ENCODE results near the gene CAMTA1.

The CAMTA1 gene

DNA sequence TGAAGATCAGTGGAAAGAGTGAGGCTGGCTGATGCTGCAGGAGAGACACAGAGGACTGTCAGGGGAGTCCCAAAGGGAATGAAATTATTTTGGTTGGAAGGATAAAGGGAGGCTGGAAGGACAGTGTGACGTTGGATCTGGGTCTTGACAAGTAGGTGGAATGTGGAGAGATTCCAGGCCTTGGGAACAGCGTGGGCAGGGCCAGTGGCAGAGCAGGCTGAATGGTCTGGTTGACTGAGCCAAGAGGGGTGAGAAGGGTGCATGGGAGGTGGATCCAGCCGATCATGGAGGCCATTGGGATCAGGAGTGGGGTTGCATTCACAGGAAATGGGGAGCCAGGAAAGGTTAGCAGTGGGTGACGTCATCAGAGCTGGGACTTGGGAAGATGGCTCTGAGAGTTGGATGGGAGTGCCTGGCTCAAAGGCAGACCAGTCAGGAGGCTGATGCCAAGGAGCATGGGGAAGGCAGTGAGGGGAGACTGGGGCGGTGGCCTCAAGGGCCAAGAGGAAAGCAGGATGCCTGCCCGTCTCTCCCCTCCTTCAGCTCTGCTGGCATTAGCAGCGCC lies 839.6 kb downstream of the CAMTA1 start:
- ATAC-seq (no peak), DNase-seq (ENCODE audit: low spot score in 2 of 2) (no peak)
- Mint-ChIP-seq H3K9me3 (no peaks in the 10 kb centered on the region), H3K4me3 (no peak overlapping the region), H3K27ac (no peak overlapping the region), H3K36me3 (no peaks in the 10 kb centered on the region), H3K4me1 (no peaks in the 10 kb centered on the region)

DNA sequence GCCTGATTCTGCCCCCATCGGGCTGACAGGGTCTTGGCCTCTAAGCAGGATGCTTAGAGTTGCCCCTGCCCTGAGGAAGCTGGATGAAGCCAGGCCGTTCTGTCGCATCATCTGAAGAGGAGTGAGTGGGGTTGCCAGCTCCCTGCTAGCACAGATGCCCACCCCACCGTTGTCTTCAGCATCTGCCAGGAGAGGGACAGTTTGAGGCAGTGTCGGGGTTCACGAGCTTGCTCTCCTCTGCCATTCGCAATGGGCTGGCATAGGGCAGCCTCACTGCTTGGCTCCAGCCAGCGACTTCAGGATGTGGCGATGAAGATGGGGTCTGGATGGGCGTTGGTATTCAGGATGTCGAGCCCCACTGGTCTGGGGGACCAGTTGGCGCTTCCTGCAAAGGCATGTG lies 840.1 kb downstream of the CAMTA1 start:
- H3K9me3 Mint-ChIP-seq: no peaks in the 10 kb centered on the region
- DNase-seq (ENCODE audit: low spot score in 2 of 2) (no peak), ATAC-seq (no peak)
- H3K4me1 Mint-ChIP-seq: no peaks in the 10 kb centered on the region
- H3K27ac Mint-ChIP-seq: no peak overlapping the region
- no peak overlapping the region for H3K4me3 Mint-ChIP-seq
- H3K36me3 Mint-ChIP-seq: no peaks in the 10 kb centered on the region

DNA sequence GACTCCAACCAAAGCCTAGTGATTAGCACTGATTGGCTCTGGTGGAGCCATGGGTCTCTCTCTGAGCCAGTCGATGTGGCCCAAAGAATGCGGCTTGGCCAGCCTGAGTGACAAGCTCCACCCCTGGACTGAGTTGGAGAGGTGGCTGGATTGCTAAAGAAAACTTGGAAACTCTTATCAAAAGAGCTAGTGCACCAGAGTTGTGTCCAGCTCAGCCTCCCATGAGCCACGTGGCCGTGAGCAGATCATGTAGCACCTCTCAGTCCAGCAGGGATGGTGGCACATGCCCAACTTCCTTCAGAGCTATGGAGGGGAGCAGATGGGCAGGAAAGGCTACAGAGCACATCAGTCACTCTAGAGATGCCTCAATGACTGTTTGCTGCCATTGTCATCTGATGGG lies 843.0 kb downstream of the CAMTA1 start:
- Mint-ChIP-seq H3K9me3 (no peaks in the 10 kb centered on the region), H3K36me3 (no peaks in the 10 kb centered on the region), H3K4me3 (no peak overlapping the region), H3K4me1 (no peaks in the 10 kb centered on the region), H3K27ac (no peak overlapping the region)
- ATAC-seq (no peak), DNase-seq (ENCODE audit: low spot score in 2 of 2) (no peak)

DNA sequence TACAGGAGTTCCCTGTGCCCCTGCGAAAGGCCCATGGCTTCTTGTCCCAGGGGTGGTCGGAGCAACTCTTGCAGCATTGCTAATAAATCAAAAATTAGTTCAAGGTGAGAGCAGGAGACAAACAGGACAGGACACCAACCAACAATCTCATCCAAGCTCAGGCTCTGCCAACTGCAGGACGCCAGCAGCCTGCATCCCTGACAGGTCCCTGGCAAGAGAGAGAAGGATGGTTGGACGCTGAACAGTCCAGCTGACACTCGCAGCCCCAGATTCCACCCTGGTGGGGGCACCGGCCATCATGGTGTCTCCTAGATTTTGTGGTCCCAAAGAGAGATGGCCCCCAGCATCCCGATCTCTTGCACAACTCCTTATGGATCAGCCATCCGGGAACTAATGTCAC lies 843.8 kb downstream of the CAMTA1 start:
- no peaks in the 10 kb centered on the region for H3K36me3 Mint-ChIP-seq
- no peak overlapping the region for H3K27ac Mint-ChIP-seq
- DNase-seq (ENCODE audit: low spot score in 2 of 2) (no peak), ATAC-seq (no peak)
- no peaks in the 10 kb centered on the region for H3K4me1 Mint-ChIP-seq
- no peak overlapping the region for H3K4me3 Mint-ChIP-seq
- H3K9me3 Mint-ChIP-seq: no peaks in the 10 kb centered on the region

GRCh38 chr1:7629465-7630195 lies 844.4 kb downstream of the CAMTA1 start:
- Mint-ChIP-seq H3K27ac (no peak overlapping the region), H3K4me1 (no peaks in the 10 kb centered on the region), H3K4me3 (no peak overlapping the region), H3K36me3 (no peaks in the 10 kb centered on the region), H3K9me3 (no peaks in the 10 kb centered on the region)
- DNase-seq (ENCODE audit: low spot score in 2 of 2) (no peak), ATAC-seq (no peak)

DNA sequence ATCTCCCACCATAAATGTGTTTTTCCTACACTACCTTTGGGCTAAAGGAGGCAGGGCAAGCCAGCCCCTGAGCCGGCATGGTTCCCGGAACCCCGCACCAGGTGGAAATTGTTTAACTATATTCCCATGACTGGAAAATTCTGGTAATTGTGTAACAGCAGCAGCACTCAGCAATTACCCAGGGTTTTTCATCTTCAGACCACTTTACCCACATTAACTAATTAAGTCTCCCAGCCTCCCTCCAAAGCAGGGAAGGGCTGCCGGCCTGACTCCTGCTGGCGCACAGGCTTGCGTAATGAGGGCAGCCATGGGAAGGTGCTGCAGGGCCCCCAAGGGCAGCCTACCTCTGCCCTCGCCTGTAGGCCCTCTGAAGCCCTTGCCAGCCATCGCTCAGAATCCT lies 845.1 kb downstream of the CAMTA1 start:
- Mint-ChIP-seq H3K4me1 (no peaks in the 10 kb centered on the region), H3K36me3 (no peaks in the 10 kb centered on the region), H3K4me3 (no peak overlapping the region), H3K9me3 (no peaks in the 10 kb centered on the region), H3K27ac (no peak overlapping the region)
- DNase-seq (ENCODE audit: low spot score in 2 of 2) (no peak), ATAC-seq (no peak)

DNA sequence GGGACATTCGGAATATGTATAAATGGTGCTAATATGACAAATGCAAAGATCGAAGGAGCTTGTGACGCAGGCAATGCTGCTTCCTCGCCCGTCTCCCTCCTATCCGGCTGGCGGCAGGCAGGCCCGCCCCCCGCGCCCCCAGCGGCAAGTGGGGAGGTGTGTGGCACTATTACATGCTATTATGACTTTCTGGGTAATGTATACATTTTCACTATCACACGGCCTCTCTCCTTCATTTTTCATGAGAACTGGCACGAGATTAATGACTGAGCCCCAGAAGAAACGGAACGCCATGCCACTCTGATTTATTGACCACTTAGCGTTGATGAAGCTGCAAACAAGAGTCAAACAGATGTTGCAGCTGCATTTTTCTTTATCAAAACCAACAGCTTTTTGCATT lies 846.9 kb downstream of the CAMTA1 start:
- H3K9me3 Mint-ChIP-seq: no peaks in the 10 kb centered on the region
- no peak overlapping the region for H3K4me3 Mint-ChIP-seq
- H3K36me3 Mint-ChIP-seq: no peaks in the 10 kb centered on the region
- no peak overlapping the region for H3K27ac Mint-ChIP-seq
- H3K4me1 Mint-ChIP-seq: no peaks in the 10 kb centered on the region
- ATAC-seq (no peak), DNase-seq (ENCODE audit: low spot score in 2 of 2) (no peak)

DNA sequence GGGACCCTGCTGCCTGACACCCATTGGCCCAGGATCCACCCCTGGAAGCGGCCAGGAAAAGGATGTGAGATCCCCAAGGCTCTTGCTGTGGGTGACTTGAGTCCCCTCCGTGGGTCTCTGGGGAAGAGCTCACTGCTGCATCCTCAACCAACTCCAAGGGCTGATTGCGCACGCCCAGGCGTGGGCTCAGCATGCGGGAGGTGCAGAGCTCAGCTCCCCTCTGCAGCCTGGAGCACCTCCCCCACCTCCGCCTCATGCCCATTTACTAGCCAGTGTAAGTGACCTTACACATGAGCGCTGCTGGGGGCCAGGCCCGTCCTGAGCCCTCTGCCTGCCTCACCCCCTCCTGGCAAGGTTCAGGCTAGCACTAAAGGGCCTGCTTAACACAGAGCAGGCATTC lies 847.4 kb downstream of the CAMTA1 start:
- H3K9me3 Mint-ChIP-seq: no peaks in the 10 kb centered on the region
- H3K36me3 Mint-ChIP-seq: no peaks in the 10 kb centered on the region

GRCh38 chr1:7633506-7634245 lies 848.4 kb downstream of the CAMTA1 start:
- Mint-ChIP-seq H3K4me1 (no peaks in the 10 kb centered on the region), H3K4me3 (no peak overlapping the region), H3K9me3 (no peaks in the 10 kb centered on the region), H3K27ac (no peak overlapping the region), H3K36me3 (no peaks in the 10 kb centered on the region)
- DNase-seq (ENCODE audit: low spot score in 2 of 2) (no peak), ATAC-seq (no peak)

More for the DNA sequence above, 847.4 kb downstream of the CAMTA1 start:
- Mint-ChIP-seq H3K27ac (no peak overlapping the region), H3K4me1 (no peaks in the 10 kb centered on the region), H3K4me3 (no peak overlapping the region)
- no peak for DNase-seq (ENCODE audit: low spot score in 2 of 2)
- no peak for ATAC-seq

DNA sequence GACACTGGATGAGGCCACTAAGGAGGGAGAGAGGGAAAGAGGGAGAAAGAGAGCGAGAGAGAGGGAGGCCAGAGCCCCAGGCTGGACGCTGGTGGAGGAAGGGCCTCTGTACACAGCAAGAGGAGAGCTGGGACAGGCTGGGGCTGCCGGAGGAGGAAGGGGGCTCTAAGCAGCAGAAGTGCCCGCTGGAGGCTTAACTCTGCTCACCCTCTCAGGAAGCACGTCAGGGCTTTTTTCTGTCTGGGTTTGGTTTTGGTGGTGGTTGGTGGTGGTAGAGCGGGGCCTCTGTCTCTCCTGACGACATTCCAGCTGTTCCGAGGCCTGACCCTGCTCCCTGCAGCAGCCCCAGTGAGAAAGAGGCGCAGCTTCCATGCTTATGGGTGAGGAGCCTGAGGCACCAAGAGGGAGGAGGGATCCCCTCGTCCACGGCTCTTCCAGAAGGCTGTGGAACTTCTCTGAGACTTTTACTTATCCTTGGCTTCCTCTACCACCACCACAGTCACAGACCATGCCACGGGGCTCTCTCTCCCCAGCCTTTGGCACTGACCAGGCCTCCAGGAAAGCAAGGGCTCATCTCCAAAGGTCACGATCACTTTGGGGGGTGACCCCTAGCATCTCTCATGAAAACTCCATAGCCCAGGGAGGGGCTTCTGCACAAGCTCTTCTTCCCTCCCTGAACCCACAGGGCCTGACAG lies 849.4 kb downstream of the CAMTA1 start:
- DNase-seq (ENCODE audit: low spot score in 2 of 2) (no peak), ATAC-seq (no peak)
- Mint-ChIP-seq H3K4me3 (no peak overlapping the region), H3K36me3 (no peaks in the 10 kb centered on the region), H3K9me3 (no peaks in the 10 kb centered on the region), H3K4me1 (no peaks in the 10 kb centered on the region), H3K27ac (no peak overlapping the region)

DNA sequence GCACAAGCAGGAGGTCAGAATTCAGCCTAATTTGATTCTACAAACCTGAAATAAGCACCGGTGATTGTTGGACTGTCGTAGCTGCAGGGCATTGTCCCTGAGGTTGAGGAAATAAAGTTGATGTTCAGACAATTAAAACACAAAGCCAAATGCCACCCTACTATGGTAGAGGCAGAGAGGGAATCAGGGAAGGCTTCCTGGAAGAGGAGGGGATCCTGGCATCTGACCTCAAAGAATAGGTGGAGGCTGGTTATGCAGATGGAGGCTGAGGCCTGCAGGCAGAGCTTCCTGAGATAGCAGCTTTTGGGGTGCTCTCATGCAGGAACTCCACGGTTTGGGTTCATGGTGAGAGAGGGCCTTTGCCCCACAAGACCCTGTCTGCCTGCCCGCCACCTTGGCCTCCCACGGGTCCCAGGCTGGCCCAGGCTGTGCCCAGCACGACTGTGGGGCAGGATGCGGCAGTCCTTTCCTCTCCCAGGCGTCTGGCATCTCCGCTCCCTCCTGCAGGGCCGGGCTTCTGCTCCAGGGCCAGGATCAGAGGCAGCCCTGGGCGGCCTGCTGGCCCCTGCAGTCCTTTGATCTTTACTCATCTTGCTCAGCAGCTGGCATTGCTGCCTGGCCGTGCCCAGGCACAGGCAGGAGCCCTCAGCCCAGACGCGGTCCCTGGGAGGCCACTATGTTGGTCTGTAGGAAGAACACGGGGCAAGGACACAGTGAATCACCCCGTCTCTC lies 851.7 kb downstream of the CAMTA1 start:
- no peak for ATAC-seq
- Mint-ChIP-seq H3K4me1 (no peaks in the 10 kb centered on the region), H3K36me3 (no peaks in the 10 kb centered on the region), H3K9me3 (no peaks in the 10 kb centered on the region), H3K4me3 (no peak overlapping the region), H3K27ac (no peak overlapping the region)
- DNase-seq (ENCODE audit: low spot score in 2 of 2): no peak

- H3K27ac Mint-ChIP-seq: no peak overlapping the region
- no peak for ATAC-seq
- no peaks in the 10 kb centered on the region for H3K4me1 Mint-ChIP-seq
- no peak for DNase-seq (ENCODE audit: low spot score in 2 of 2)
- no peaks in the 10 kb centered on the region for H3K36me3 Mint-ChIP-seq
- H3K9me3 Mint-ChIP-seq: no peaks in the 10 kb centered on the region
- no peak overlapping the region for H3K4me3 Mint-ChIP-seq
These were observed 852.8 kb downstream of the CAMTA1 start for GRCh38 chr1:7638078-7638477.

DNA sequence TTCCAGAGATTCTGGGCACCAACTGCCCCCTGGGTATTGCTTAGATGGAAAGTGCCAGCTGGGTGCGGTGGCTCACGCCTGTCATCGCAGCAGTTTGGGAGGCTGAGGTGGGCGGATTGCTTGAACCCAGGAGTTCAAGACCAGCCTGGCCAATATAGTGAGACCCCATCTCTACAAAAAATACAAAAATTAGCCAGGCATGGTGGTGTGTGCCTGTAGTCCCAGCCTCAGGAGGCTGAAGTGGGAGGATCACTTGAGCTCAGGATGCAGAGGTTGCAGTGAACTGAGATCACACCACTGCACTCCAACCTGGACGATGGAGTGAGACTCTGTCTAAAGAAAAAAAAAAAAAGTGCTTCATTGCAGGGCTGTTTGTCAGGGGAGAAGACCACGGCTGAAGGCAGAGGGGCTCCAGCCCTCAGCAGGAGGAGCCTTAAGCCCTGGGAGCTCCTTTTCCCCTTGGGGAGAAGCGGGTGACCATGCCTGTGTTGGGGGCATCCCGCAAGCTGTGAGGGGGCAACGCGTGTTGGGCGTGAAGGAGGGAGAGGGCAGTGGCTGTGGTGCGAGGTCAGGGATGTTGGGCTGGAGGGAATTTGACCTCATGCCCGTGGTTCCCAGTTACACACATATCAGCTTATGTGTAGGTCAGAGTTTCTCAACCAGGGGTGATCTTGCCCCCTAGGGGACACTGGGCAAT lies 854.3 kb downstream of the CAMTA1 start:
- Mint-ChIP-seq H3K36me3 (no peaks in the 10 kb centered on the region), H3K9me3 (no peaks in the 10 kb centered on the region), H3K4me1 (no peaks in the 10 kb centered on the region), H3K4me3 (no peak overlapping the region), H3K27ac (no peak overlapping the region)
- ATAC-seq: no peak
- DNase-seq (ENCODE audit: low spot score in 2 of 2): no peak

GRCh38 chr1:7640350-7640749 lies 855.1 kb downstream of the CAMTA1 start:
- Mint-ChIP-seq H3K27ac (no peak overlapping the region), H3K9me3 (no peaks in the 10 kb centered on the region), H3K4me3 (no peak overlapping the region), H3K4me1 (no peaks in the 10 kb centered on the region), H3K36me3 (no peaks in the 10 kb centered on the region)
- DNase-seq (ENCODE audit: low spot score in 2 of 2): no peak
- no peak for ATAC-seq
